ENCODE results near the gene RAD9A. TPM values are rescaled to one million over a fixed set of nuclear protein-coding genes. Genes with fewer than 3 reads are reported as not detected.

The RAD9A gene
- total RNA-seq, 1 experiment from 2014 or later: 26.9 TPM

GRCh38 chr11:67429722-67430121, 37.9 kb downstream of the RAD9A start:
- Mint-ChIP-seq H3K4me1 (ENCODE audit: low read depth, unreplicated experiment) (no peaks in the 10 kb centered on the region), H3K27ac (ENCODE audit: unreplicated experiment) (no peak overlapping the region), H3K27me3 (ENCODE audit: unreplicated experiment) (no peaks in the 10 kb centered on the region), H3K36me3 (ENCODE audit: insufficient read depth, unreplicated experiment) (peaks cover 41% of the 10 kb centered on the region), H3K4me3 (ENCODE audit: low read depth, unreplicated experiment) (no peak overlapping the region), H3K9me3 (ENCODE audit: low read depth, unreplicated experiment) (no peaks in the 10 kb centered on the region)
- DNase-seq: no peak
- TSS peak; percentile 49 for BruUV-seq (replicated peaks)
- CTCF ChIA-PET: no interaction called here
- TF ChIP-seq CTCF (IDR thresholded peaks at IDR 0.05; ENCODE audit: unreplicated experiment): no peak
- intact Hi-C loops (cut with micrococcal nuclease; ENCODE audit: unreplicated experiment): loop anchor here (10.0 kb wide), 1 partner anchor 75 kb away; the partner anchor contains the start of genes CDK2AP2 and PITPNM1

- no peak for TF ChIP-seq CTCF (IDR thresholded peaks at IDR 0.05; ENCODE audit: unreplicated experiment)
- no peaks in the 10 kb centered on the region for H3K9me3 Mint-ChIP-seq (ENCODE audit: low read depth, unreplicated experiment)
- BruUV-seq (replicated peaks): no TSS peak
- no peak overlapping the region for H3K4me3 Mint-ChIP-seq (ENCODE audit: low read depth, unreplicated experiment)
- CTCF ChIA-PET: no interaction called here
- no peaks in the 10 kb centered on the region for H3K27me3 Mint-ChIP-seq (ENCODE audit: unreplicated experiment)
- no peak for DNase-seq
- H3K36me3 Mint-ChIP-seq (ENCODE audit: insufficient read depth, unreplicated experiment): peaks cover 59% of the 10 kb centered on the region
- no peak overlapping the region for H3K27ac Mint-ChIP-seq (ENCODE audit: unreplicated experiment)
- H3K4me1 Mint-ChIP-seq (ENCODE audit: low read depth, unreplicated experiment): no peaks in the 10 kb centered on the region
- intact Hi-C loops (cut with micrococcal nuclease; ENCODE audit: unreplicated experiment): no loop called here
Observed at GRCh38 chr11:67431346-67432249, 39.8 kb downstream of the RAD9A start.

- Mint-ChIP-seq H3K27me3 (ENCODE audit: unreplicated experiment) (no peaks in the 10 kb centered on the region), H3K9me3 (ENCODE audit: low read depth, unreplicated experiment) (no peaks in the 10 kb centered on the region), H3K4me3 (ENCODE audit: low read depth, unreplicated experiment) (no peak overlapping the region), H3K36me3 (ENCODE audit: insufficient read depth, unreplicated experiment) (peaks cover 62% of the 10 kb centered on the region), H3K27ac (ENCODE audit: unreplicated experiment) (no peak overlapping the region), H3K4me1 (ENCODE audit: low read depth, unreplicated experiment) (no peaks in the 10 kb centered on the region)
- intact Hi-C loops (cut with micrococcal nuclease; ENCODE audit: unreplicated experiment): no loop called here
- TF ChIP-seq CTCF (IDR thresholded peaks at IDR 0.05; ENCODE audit: unreplicated experiment): no peak
- no peak for DNase-seq
- CTCF ChIA-PET: no interaction called here
- BruUV-seq (replicated peaks): no TSS peak
Observed at GRCh38 chr11:67432655-67433349, 41.0 kb downstream of the RAD9A start.

GRCh38 chr11:67433536-67434394, 42.0 kb downstream of the RAD9A start:
- Mint-ChIP-seq H3K27ac (ENCODE audit: unreplicated experiment) (no peak overlapping the region), H3K4me1 (ENCODE audit: low read depth, unreplicated experiment) (no peaks in the 10 kb centered on the region), H3K9me3 (ENCODE audit: low read depth, unreplicated experiment) (no peaks in the 10 kb centered on the region), H3K27me3 (ENCODE audit: unreplicated experiment) (no peaks in the 10 kb centered on the region), H3K36me3 (ENCODE audit: insufficient read depth, unreplicated experiment) (peaks cover 60% of the 10 kb centered on the region), H3K4me3 (ENCODE audit: low read depth, unreplicated experiment) (no peak overlapping the region)
- CTCF ChIA-PET: no interaction called here
- BruUV-seq (replicated peaks): no TSS peak
- no peak for TF ChIP-seq CTCF (IDR thresholded peaks at IDR 0.05; ENCODE audit: unreplicated experiment)
- intact Hi-C loops (cut with micrococcal nuclease; ENCODE audit: unreplicated experiment): no loop called here
- no peak for DNase-seq
